Endothelial cell of hepatic sinusoid (primary cell): ENCODE results near the gene CCDC187.
"Not testable (repeated sequence)": the region's sequence is repeated elsewhere in the genome, so short reads cannot be mapped to it uniquely, and the experiment has no call there.

Experiments used
- in situ Hi-C: cut with HindIII; loops from 2 replicates; pipeline ENCODE4 v1.10.0; 2017; ENCODE audit warnings: low sequenced_read_pairs

CCDC187 gene

DNA sequence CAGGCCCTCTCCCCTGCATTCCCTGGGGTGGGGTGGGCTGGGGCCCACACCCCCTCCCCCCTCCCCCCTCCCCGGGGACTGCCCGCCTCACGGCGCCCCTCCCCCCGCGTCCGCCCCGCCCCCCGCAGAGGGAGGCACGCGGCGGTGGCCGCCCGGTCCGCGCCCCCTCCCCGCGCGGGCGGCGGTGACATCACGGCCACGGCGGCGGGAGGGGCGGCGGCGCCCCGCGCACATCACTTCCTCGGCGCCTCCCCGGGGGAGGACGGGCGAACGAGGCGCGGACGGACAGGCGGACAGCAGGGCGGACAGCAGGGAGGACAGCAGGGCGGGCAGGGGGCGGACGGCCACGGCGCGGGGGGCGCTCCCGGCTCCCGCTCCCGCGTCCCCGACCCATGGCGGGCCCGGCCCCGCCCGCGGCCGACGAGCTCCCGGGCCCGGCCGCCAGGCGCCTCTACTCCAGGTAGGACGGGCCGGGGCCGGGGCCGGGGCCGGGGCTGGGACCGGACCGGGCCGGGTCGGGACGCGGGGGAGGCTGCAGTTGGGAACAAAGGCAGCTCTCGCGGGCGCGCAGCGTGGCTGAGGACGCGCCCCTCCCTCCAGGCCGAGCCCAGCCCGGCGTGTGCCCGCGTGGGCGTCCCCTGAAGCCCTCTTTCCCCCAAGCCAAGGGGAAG, 23.5 kb upstream of the CCDC187 start, which contains the start of gene GPSM1:
Gene GPSM1 (plus strand): TSS at position 236 of the 671 bp plus-strand sequence. CDS start 157 bp downstream, at position 393.
- in situ Hi-C loops, result no loop called here

DNA sequence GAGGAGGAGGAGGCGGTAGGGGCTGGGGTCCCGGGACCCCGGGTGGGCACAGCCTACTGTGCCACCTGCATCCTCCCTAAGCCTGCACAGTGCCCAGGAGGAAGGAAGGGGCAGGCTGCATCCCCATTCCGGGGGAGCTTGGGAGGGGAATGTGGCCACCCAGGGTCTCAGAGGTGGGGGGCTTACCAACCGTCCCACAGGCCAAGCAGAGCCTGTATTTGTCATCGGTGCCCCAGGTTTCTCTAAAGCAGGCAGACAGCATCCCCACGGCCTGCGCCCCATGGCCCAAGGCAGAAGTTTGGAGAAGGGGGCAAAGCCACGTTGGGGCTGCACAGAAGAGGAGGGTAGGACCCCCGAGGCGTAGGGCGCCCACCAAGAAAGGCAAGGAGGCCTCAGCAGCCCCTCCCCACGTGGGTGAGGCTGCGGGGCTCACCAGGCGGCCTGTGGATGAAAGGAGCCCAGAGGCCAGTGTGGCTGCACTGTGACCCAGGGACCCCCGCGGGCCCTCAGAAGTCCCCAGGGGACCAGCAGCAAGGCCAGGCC, 22.9 kb upstream of the CCDC187 start:
- in situ Hi-C loops, result no loop called here

DNA sequence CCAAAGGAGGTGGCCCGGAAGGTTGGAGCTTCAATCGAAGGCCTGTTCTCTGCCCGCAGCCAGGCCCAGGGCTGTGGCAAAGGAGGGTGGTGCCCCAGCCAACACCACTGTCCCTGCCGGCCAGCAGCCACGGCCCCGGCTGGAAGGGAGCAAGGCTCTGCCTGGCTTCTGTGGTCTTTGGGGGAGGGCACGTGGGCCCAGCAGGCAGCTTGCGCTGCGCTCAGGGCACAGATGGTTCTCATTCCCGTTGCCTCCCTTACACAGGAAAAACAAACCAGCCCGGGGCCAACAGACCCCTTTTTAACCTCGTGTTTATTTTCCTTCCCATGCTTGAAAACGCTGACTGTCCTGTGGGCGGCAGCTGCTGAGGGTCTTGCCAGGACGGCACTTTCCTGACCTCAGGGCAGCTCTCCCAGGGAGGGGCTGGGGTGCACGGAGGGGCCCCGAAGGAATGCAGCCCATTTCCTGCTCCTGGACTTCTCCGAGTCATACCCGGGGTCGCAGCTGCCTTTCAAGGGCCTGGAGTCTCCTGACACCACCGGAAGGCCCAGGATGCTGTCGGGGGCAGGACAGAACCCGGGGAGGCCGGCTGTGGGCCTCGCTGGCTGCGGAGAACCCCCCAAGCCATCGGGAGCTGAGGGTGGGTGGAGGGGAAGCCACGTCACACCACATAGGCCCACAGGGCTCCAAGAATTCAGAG, 22.3 kb upstream of the CCDC187 start:
- in situ Hi-C loops, result no loop called here

DNA sequence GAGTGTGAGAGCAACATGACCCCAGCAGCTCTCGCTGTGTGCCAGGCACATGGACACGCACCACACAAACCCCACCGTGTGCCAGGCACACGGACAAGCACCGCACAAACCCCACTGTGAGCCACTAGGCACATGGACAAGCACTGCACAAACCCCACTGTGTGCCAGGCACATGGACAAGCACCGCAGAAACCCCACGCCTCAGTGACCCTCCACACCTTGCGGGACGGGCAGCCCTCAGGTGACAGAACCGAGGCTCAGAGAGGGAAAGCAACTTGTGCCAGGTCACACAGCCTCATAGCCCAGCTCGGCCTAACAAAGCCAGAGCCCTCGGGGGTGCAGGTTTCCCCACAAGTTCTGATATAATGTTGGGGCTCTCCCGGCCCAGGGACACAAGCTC, 21.5 kb upstream of the CCDC187 start:
- in situ Hi-C loops, result no loop called here

DNA sequence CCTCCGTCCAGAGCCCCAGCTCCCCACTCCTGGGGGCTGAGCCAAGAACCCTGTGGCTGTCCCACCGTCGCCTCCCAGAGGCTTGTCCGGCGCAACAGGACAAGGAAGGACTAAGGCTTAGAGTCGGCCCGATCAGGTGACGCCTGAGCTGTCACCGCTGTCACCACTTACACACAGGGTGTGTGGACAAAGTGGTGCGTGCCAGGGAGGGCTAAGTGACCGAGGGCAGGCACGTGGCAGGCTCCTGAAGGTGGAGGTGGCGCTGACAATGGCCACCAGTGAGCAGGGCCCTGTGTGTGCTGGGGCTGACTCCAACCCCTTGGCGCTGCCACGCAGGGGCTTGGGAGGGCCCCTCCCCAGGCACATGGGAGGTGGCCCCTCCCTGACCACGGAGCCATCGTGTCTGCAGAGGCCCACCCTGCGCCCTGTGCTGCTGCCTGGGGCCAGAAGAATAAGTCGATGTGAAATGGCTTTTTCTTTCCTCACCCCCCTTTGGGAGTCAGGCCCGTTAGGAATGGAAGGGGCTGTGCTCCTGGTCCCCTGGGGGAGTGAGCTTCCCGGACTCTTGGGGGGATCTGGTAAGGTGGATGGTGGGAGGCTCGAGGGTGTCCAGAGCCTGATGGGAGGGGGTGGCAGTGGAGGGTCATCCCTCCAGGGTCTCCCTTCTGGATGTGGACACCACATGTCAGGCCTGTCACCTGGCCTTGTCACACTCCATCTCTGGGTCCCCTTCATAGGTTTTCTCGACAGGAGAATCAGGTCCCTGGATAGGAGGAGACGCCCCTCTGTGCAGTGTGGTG, 20.8 kb upstream of the CCDC187 start:
- in situ Hi-C loops, result no loop called here

DNA sequence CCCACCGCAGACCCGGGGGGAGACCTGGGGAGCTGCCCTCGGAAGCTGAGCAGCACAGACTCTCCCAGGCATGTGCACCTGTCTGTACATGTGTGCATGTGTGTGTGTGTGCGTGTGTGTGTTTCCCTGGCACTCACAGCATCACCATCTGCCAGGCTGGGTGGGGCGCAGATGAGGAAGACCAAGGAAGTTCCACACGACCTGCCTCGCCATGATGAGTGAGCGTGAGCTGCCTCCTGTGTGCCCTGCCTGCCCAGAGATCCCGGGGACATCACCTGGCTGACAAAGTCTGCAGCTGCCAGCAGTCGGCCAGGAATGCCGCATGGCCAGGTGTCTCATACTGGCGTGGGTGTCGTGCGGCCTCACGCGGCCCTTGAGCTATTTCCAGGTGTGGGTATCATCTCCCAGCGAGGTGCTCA, 19.5 kb upstream of the CCDC187 start:
- in situ Hi-C loops, result no loop called here

DNA sequence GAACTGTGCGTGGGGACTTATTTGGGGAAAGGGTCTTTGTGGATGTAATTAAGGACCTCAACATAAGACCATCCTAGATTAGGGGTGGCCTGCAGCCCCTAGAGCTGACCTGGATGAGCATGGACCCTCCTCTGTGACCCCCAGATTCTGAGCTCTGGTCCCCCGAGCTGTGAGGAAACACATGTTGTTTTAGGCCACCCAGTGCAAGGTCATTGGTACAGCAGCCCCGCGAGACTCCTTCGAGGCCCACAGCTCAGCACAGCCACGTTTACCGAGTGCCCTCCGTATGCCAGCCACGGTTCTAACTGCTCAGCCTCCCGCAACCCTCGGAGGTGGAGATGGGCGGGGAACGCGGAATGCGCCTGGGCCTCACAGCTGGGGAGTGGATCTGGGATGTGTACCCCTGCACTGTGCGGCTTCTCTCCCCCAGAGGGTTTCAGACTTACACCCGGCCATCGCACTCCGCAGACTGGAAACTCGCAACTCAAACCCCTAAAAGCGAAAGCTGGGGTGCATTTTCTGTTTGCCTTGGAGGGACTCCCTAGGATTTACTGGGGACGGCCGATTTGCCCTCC, 18.9 kb upstream of the CCDC187 start:
- in situ Hi-C loops, result no loop called here

DNA sequence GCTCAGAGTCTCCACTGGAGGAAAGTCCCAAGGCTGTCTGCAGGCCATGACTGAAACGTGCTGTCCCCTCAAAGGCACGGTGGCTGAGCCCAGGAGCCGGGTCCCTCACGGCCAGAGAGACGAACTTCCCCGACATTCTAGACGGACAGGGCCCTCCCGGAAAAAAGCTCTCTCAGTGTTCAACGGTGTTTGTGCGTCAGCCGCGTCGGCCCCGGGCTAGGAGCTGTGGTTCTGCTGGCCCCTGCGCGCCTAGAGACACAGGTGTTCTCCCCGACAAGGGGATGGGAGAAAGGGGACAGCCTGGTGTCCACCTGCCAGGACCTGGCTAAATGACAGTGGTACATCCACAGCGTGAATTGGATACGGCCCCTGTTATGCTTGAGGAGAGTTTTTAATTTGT, 17.7 kb upstream of the CCDC187 start:
- in situ Hi-C loops, result no loop called here

DNA sequence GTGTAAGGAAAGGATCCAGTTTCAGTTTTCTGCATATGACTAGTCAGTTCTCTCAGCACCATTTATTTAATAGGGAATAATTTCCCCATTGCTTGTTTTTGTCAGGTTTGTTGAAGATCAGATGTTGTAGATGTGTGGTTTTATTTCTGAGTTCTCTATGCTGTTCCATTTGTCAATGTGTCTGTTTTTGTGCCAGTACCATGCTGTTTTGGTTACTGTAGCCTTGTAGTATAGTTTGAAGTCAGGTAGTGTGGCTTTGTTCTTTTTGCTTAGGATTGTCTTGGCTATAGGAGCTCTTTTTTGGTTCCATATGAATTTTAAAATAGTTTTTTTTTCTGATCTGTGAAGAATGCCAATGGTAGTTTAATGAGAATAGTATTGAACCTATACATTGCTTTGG, 17.1 kb upstream of the CCDC187 start:
- in situ Hi-C loops, result not testable (repeated sequence)

DNA sequence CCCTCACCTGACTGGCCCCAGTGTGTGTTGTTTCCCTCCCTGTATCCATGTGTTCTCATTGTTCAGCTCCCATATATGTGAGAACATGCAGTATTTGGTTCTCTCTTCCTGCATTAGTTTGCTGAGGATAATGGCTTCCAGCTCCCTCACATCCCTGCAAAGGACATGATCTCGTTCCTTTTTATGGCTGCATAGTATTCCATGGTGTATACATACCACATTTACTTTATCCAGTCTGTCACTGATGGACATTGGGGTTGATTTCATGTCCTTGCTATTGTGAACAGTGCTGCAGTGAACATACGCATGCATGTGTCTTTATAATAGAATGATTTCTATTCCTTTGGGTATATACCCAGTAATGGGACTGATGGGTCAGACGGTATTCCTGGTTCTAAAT, 16.1 kb upstream of the CCDC187 start:
- in situ Hi-C loops, result not testable (repeated sequence)

DNA sequence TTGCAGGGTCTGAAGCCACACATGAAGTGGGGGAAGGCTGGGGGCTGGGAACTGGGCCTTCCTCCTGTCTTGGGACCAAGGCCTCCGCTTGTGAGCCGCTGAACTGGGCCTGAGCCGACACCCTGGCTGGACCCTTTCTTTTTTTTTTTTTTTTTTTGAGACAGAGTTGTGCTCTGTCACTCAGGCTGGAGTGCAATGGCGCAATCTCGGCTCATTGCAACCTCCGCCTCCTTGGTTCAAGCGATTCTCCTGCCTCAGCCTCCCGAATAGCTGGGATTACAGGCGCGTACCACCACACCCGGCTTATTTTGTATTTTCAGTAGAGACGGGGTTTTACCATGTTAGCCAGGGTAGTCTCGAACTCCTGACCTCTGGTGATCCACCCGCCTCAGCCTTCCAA, 15.3 kb upstream of the CCDC187 start:
- in situ Hi-C loops, result not testable (repeated sequence)

DNA sequence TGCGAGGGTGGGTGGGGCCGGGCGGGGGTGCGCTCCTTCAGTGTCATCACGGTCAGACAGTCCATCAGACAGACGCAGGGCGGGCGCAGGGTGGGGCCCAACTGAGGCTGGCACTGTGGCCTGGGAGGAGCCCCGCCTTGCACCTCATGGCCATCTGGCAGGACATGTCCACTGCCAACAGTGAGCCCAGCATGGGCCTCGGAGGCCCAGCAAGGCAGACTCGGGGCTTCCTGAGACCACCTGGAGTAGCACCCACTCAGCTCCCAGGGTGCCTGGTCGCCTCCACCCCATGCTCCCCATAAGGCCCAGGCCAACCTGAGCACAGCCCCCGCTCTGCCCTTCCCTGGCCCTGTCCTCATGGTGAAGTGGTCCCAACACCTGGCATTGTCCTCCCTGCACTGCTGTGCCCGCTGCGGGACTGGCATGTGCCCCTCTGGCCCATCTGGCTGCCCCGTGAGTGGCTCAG, 14.9 kb upstream of the CCDC187 start:
- in situ Hi-C loops, result no loop called here

DNA sequence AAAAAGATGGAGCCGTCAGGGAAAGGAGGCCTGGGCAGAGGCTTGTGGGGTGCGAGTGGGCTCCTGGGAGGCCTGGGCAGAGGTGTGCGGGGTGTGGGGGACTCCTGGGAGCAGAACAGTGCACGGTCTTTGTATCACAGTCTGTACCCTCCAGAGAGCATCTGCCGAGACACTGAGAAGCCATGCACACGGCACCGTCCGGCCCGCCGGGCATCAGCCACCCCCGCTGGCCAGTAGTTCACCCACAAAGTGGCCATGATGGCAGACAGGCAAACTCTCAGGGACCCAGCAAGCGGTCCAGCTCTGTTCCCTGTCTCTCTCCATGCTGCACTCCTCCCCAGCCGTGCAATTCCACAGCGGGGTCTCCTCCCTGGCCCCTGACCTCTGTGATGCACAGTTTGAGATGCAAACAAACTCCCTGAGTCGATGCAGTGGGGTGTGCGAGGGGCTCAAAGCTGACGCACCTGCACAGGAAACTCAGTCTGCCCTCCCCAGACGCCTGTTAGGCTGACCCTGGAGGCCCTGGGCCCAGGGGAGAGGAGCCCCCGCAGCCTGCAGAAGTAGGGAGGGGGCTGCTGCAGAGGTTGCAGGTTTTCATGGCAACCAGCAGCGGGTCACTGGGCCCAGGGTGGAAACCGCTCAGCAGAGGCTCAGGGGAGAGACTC, 14.3 kb upstream of the CCDC187 start:
- in situ Hi-C loops, result no loop called here

DNA sequence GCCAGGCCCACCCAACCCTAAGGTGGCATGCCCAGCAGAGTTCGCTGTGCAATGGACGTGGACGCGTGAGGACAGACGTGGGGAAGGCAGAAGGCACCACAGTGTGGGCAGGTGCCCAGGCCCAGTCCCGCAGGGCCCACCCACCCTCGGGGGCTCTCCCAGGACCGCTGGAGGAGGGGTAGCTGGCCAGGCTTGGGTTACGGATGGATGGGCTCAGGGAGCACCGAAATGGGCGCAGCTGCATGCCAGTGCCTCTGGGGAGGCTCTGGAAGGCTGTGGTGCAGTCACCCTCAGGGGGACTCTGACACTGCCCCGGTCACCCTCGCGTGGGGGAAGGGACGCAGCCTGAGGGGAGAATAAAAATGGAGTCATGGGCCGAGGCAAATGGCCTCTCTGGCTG, 13.8 kb upstream of the CCDC187 start:
- in situ Hi-C loops, result no loop called here

DNA sequence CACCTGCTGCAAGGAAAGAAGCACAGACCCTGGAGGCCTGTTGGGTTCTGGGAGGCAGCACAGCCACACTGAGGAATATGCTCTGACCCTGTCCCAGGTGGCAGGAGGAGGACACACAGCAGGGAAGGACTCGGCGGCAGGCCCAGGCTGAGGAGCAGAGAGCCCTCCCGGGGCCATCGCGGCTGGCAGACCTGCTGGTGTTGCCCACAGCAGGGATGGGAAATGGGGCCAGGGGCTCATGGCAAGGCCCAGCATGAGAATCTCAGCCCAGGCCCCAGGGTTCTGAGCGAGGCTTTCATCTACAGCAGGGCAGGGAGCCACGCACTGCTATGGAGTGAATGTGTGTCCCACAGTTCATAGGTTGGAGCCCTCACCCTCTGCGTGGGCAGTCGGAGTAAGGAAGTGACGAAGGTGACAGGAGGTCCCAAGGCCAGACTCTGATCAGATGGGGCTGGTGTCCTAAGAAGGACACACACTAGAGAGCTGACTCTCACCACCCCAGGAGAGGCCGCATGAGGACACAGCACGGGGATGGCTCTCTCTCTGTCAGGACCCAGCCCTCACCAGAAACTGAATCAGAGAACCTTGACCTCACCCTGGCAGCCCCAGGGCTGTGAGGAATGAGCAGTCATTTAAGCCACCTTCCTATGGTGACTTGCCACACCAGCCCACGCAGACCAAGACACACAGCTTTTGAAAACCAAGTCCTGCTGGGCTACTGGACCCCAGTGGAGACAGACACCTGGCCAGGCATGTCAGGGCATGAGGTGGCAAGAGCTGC, 13.2 kb upstream of the CCDC187 start:
- in situ Hi-C loops, result no loop called here

DNA sequence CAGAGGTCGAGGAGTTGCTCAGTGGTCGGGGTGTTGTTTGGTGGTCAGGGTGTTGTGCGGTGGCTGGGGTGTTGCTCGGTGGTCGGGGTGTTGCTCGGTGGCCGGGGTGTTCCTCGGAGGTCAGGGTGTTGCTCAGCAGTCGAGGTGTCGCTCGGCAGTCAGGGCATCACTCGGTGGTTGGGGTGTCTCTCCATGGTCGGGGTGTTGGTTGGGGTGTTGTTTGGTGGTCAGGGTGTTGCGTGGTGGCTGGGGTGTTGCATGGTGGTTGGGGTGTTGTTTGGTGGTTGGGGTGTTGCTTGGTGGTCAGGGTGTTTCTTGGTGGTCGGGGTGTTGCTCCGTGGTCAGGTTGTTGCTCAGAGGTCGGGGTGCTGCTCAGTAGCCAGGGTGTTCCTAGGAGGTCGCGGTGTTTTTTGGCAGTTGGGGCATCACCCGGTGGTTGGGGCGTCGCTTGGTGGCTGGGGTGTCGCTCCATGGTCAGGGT, 12.4 kb upstream of the CCDC187 start:
- in situ Hi-C loops, result no loop called here

DNA sequence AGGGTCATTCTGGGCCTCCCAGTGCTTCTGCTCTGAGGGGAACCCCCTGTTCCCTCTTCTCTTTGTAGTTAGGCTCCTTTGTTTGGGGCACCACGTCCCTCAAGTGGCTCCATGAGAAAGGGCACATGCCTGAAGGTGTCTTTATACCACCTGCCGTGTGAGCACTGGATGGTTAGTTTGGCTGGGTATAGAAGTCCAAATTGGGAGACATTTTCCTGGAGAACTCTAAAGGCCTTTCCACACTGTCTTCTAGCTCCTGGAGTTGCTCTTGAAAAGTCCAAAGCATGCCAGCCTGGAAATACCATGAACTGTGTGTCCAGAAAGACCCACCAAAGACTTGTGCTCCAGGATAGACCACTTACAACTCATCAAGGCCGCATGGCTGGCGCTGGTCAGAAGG, 11.1 kb upstream of the CCDC187 start:
- in situ Hi-C loops, result no loop called here

DNA sequence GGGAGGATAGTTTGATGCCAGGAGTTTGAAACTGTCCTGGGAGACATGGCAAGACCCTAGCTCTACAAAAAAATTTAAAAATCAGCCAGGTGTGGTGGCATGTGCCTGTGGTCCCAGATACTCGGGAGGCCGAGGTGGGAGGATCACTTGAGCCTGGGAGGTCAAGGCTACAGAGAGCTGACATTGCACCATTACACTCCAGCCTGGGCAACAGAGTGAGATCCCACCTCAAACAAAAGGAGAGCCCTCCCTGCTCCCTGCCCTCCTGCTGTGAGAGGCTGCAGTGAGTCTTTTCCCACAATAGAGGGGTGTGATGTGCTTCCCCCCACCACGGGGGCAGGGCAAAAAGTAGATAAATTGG, 10.1 kb upstream of the CCDC187 start:
- in situ Hi-C loops, result no loop called here
